ENCODE data around the gene SUGCT. TPM values are rescaled to one million over a fixed set of nuclear protein-coding genes. Genes with fewer than 3 reads are reported as not detected.

Gene SUGCT
- total and polyA plus RNA-seq, 10 donors: 1.4 to 13.6 (median 2.5) TPM

GRCh38 chr7:40763319-40764287 is 628.8 kb downstream of the SUGCT start:
- no peak for DNase-seq
- Histone ChIP-seq H3K27me3 (replicated peaks in 1 of 7) (no peaks in the 10 kb centered on the region), H3K4me3 (no peak overlapping the region), H3K9me3 (no peaks in the 10 kb centered on the region), H3K4me1 (no peaks in the 10 kb centered on the region), H3K27ac (no peak overlapping the region), H3K36me3 (no peaks in the 10 kb centered on the region)
- intact Hi-C loops (cut with DNase I; ENCODE audit: low total_unique reads): no loop called here
- TF ChIP-seq POLR2AphosphoS5 (IDR thresholded peaks at IDR 0.05): no peak
- TF ChIP-seq POLR2A (IDR thresholded peaks at IDR 0.05): no peak
- TF ChIP-seq CTCF (IDR thresholded peaks at IDR 0.05 in 8 of 11, conservative IDR thresholded peaks at IDR 0.05 in 3 of 11): no peak
- 71 to 82% (median 74%) methylated on average over 9 of the region's 9 CpGs for WGBS, 5 donors

GRCh38 chr7:40765639-40766038 is 630.8 kb downstream of the SUGCT start:
- no peaks in the 10 kb centered on the region for H3K9me3 ChIP-seq
- WGBS, 5 donors: 28 to 56% (median 45%) methylated on average over 3 of the region's 3 CpGs
- intact Hi-C loops (cut with DNase I; ENCODE audit: low total_unique reads): no loop called here
- H3K36me3 ChIP-seq: no peaks in the 10 kb centered on the region
- no peak overlapping the region for H3K27ac ChIP-seq
- DNase-seq: no peak
- no peak overlapping the region for H3K4me3 ChIP-seq
- no peak for TF ChIP-seq CTCF (IDR thresholded peaks at IDR 0.05 in 8 of 11, conservative IDR thresholded peaks at IDR 0.05 in 3 of 11)
- no peak for TF ChIP-seq POLR2A (IDR thresholded peaks at IDR 0.05)
- no peak for TF ChIP-seq POLR2AphosphoS5 (IDR thresholded peaks at IDR 0.05)
- H3K27me3 ChIP-seq (replicated peaks in 1 of 7): no peaks in the 10 kb centered on the region
- no peaks in the 10 kb centered on the region for H3K4me1 ChIP-seq

- H3K27ac ChIP-seq: no peak overlapping the region
- no peaks in the 10 kb centered on the region for H3K9me3 ChIP-seq
- intact Hi-C loops (cut with DNase I; ENCODE audit: low total_unique reads): no loop called here
- no peak for DNase-seq
- no peaks in the 10 kb centered on the region for H3K27me3 ChIP-seq (replicated peaks in 1 of 7)
- H3K4me1 ChIP-seq: no peaks in the 10 kb centered on the region
- TF ChIP-seq POLR2A (IDR thresholded peaks at IDR 0.05) (no peak), POLR2AphosphoS5 (IDR thresholded peaks at IDR 0.05) (no peak), CTCF (IDR thresholded peaks at IDR 0.05 in 8 of 11, conservative IDR thresholded peaks at IDR 0.05 in 3 of 11) (no peak)
- H3K4me3 ChIP-seq: no peak overlapping the region
- H3K36me3 ChIP-seq: no peaks in the 10 kb centered on the region
- 64 to 77% (median 67%) methylated on average over 3 of the region's 3 CpGs for WGBS, 5 donors
These were observed 637.3 kb downstream of the SUGCT start for GRCh38 chr7:40772096-40772495.

GRCh38 chr7:40773656-40774055 is 638.9 kb downstream of the SUGCT start:
- no peaks in the 10 kb centered on the region for H3K4me1 ChIP-seq
- H3K27me3 ChIP-seq (replicated peaks in 1 of 7): no peaks in the 10 kb centered on the region
- H3K27ac ChIP-seq: no peak overlapping the region
- no peak overlapping the region for H3K4me3 ChIP-seq
- H3K9me3 ChIP-seq: no peaks in the 10 kb centered on the region
- intact Hi-C loops (cut with DNase I; ENCODE audit: low total_unique reads): no loop called here
- no peak for DNase-seq
- TF ChIP-seq POLR2A (IDR thresholded peaks at IDR 0.05): no peak
- TF ChIP-seq POLR2AphosphoS5 (IDR thresholded peaks at IDR 0.05): no peak
- TF ChIP-seq CTCF (IDR thresholded peaks at IDR 0.05 in 8 of 11, conservative IDR thresholded peaks at IDR 0.05 in 3 of 11): no peak
- 42 to 64% (median 57%) methylated on average over 3 of the region's 3 CpGs for WGBS, 5 donors
- H3K36me3 ChIP-seq: no peaks in the 10 kb centered on the region
